Measurements from ENCODE around the gene ECHDC3.
"Not testable (repeated sequence)": the region's sequence is repeated elsewhere in the genome, so short reads cannot be mapped to it uniquely, and the experiment has no call there.

Gene ECHDC3

GRCh38 chr10:11715815-11716494 lies 26.2 kb upstream of the ECHDC3 start:
- no peak for DNase-seq (ENCODE audit: low read depth, low spot score)

DNA sequence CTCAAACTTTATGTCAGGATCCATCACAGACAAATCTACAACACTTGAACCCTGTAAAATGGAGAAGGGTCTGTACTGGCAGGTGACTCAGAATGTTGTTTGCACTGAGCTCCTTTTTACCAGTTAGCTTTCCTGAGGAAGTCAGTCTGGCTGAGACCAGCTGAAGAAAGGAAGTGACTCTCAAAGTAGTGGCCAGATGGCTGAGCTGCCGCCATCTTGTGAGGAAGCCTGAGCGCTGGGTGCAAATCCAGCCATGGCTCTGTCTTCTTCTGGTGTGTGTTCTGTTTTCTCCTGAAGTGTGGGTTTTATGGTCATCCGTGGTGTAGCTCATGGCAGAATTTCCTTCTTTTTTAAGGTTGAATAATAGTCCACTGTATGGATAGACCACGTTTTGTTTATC lies 25.5 kb upstream of the ECHDC3 start:
- no peak for DNase-seq (ENCODE audit: low read depth, low spot score)

DNA sequence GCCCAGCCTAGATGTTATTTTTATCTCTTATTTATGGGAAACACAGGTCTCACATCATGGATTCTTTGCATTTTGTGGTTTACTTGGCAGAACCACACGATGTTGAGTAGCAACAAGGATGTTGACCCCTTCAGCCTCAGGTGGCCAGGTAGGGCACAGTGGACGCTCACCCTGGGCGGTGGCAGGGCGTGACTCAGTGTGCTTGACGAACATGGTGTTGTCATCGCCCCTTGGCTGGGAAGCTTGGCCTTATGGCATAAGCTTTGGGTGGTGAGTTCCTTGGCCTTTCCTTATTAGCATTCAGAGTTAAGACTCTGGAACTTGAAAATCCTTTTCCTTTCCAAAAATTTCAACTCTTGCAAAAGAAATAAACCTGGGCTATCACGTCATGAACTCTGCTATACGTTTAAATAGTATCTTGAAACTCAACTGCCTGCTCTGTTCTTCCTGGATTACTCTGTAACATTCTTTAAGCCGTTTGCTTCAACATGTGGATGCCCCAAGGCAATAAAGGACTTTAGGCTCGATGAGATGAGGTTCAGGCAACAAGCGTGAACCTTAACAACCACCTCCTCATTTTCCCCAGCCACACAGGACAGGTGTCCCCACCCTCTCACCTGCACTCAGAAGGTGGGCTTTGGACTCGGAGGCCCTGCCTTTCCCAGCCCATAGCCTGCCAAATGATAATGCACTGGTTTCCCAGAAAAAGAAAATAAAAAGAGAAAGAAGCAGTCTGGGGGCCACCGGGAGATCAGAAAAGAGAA lies 22.5 kb upstream of the ECHDC3 start:
- DNase-seq (ENCODE audit: low read depth, low spot score) = no peak

DNA sequence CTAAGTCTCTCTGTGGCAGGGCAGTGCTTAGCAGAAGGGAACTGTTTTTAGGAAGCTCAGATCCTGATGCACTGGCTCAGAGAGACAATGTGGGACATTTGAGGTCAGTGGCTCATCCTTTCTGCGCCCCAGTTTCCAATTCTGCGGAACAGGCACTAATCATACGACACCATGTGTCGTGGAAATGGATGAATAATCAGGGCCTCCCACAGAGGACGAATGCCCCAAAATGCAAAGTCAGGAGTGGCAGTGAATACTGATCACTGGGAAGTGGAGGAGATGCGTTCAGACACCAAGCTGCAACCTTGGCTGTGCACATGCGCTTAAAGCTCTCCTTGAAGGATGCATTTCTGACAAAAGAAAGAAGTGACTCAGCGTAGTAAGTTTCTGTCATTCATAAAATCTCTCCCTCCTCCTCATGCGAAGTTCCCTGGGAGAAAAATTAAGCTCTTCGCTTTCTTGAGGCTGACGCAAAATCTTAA lies 21.9 kb upstream of the ECHDC3 start:
- DNase-seq (ENCODE audit: low read depth, low spot score) = no peak

- no peak for DNase-seq (ENCODE audit: low read depth, low spot score)
These were observed 20.4 kb upstream of the ECHDC3 start for GRCh38 chr10:11721806-11722205.

GRCh38 chr10:11723359-11723758 lies 18.8 kb upstream of the ECHDC3 start:
- DNase-seq (ENCODE audit: low read depth, low spot score) = no peak

DNA sequence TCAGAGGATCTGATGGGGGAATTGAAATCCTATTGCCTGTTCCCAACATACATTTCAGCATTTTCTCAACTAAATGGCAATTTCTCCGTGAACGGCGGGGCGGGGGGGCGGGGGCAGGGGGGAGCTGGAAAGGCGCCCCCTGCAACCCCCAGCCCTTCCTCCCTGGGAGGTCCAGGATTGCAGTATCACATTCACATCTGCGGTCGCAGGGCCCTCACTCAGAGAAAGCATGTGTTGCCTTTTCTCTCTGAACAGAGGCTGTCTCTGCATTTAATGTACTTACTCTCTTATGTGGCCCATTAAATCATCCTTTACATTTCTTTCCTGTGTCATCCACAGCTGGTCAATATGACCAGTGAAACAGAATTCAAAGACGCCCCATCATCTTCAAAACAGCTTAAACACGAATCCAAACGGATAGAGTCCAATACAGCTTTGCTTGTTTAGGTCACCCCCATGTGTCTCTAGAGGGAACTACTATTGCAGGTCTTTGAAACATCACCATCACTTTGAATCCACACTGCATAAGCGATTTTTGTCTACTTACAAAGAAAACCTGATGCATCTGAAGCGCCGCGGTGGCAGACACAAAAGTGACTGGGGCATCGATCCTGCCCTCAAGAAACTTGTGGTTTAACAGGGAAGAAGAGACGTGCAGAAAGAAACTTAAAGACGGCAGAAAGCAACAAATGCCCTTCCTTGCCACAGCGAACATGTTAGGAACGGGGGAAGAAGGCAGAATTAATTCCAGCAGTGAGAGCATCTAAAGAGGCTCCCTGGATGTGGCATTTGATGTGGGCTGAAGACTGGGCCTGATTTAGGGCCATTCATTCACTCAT lies 17.0 kb upstream of the ECHDC3 start:
- no peak for DNase-seq (ENCODE audit: low read depth, low spot score)

GRCh38 chr10:11725912-11726311 lies 16.3 kb upstream of the ECHDC3 start:
- DNase-seq (ENCODE audit: low read depth, low spot score) = no peak

GRCh38 chr10:11727563-11727962 lies 14.6 kb upstream of the ECHDC3 start:
- no peak for DNase-seq (ENCODE audit: low read depth, low spot score)

DNA sequence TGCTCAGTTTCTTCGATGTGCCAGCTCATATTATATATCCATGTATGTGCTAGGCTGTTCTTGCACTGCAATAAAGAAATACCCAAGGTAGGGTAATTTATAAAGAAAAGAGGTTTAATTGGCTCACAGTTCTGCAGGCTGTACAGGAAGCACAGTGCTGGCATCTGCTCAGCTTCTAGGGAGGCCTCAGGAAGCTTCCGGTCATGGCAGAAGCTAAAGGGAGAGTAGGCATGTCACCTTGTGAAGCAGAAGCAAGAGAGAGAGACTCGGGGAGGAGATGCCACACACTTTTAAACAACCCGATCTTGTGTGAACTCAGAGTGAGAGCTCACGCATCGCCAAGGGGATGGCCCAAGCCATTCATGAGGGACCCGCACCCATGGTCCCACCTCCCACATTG lies 13.8 kb upstream of the ECHDC3 start:
- no peak for DNase-seq (ENCODE audit: low read depth, low spot score)

GRCh38 chr10:11729790-11730315 lies 12.3 kb upstream of the ECHDC3 start:
- no peak for DNase-seq (ENCODE audit: low read depth, low spot score)

DNA sequence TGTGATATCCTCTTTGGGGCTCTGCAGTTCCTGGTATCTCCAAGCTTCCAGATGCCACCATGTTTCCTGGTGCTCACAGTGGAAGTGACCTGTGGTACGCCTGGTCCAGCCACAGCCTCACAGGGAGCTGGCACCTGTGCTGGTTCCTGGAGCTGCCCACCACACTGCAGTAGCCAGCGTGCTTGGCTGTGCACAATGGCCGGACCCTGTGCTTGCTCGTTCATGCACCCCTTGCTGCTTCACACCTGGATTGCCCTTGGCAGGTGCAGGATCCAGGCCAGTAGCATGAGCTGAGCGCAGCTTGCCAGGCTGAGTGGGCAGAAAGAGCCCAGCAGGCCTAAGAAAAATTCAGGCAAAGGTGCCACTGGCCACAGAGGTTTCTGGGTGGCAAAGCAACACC lies 11.4 kb upstream of the ECHDC3 start:
- DNase-seq (ENCODE audit: low read depth, low spot score) = no peak

- DNase-seq (ENCODE audit: low read depth, low spot score) = not testable (repeated sequence)
These were observed 5.4 kb upstream of the ECHDC3 start for GRCh38 chr10:11736767-11737166.

DNA sequence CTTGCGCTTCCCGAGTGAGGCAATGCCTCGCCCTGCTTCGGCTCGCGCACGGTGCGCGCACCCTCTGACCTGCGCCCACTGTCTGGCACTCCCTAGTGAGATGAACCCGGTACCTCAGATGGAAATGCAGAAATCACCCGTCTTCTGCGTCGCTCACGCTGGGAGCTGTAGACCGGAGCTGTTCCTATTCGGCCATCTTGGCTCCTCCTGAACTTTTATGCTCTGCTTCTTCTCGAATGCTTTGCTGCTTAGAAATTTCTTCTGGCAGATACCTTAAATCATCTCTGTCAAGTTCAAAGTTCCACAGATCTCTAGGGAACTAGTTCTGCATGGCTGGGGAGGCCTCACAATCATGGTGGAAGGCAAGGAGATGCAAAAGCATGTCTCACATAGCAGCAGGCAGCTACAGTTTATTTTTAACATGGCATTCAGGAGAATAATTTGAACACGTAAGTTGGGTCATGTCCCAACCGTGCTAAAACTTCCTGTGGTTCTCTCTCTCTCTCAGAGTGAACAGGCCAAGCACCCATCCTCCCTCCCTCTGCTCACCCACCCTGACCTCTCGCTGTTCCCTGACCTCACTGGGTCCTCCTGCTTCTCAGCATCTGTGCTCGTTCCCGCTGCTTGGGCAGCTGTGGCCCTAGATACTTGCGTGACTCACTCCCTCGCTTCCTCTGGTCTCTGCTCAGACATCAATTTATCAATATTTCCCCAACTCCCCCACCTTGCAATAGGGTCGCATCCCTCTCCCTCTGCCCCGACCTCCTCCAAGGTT lies 4.7 kb upstream of the ECHDC3 start:
- DNase-seq (ENCODE audit: low read depth, low spot score) = peak; percentile 28

- no peak for DNase-seq (ENCODE audit: low read depth, low spot score)
These were observed 1.3 kb upstream of the ECHDC3 start for GRCh38 chr10:11740907-11741306.

GRCh38 chr10:11741608-11742007 lies 574 bp upstream of the ECHDC3 start:
- no peak for DNase-seq (ENCODE audit: low read depth, low spot score)

- DNase-seq (ENCODE audit: low read depth, low spot score) = peak; percentile 29
These were observed 657 bp downstream of the ECHDC3 start for GRCh38 chr10:11742779-11743298.

- no peak for DNase-seq (ENCODE audit: low read depth, low spot score)
These were observed 1.5 kb downstream of the ECHDC3 start for GRCh38 chr10:11743461-11744338.

- DNase-seq (ENCODE audit: low read depth, low spot score) = no peak
These were observed 2.9 kb downstream of the ECHDC3 start for GRCh38 chr10:11745045-11745444.

Data from ELF-1 (cell line).